ENCODE results near the gene DIAPH2. TPM values are rescaled to one million over a fixed set of nuclear protein-coding genes. Genes with fewer than 3 reads are reported as not detected.

The DIAPH2 gene
- total and polyA plus RNA-seq, 7 donors, result 2.6 to 19.2 (median 11.5) TPM

GRCh38 chrX:96683997-96684338 is 674 bp upstream of the DIAPH2 start:
- no peak for TF ChIP-seq CTCF (IDR thresholded peaks at IDR 0.05)
- peak overlapping the region; percentile 86 for H3K27ac ChIP-seq
- WGBS, 3 donors, result 28 to 37% (median 29%) methylated on average over 8 of the region's 8 CpGs
- H3K4me1 ChIP-seq, result no peaks in the 10 kb centered on the region
- H3K4me3 ChIP-seq, result peak overlapping the region; percentile 73
- no peaks in the 10 kb centered on the region for H3K36me3 ChIP-seq (ENCODE audit: insufficient read depth in 1 of 2, low read depth in 1 of 2)
- H3K27me3 ChIP-seq (ENCODE audit: insufficient read depth in 3 of 3, low read length in 2 of 3), result peaks cover 0 to 42% (median 0%) of the 10 kb centered on the region in 3 donors
- ATAC-seq (no peak), DNase-seq (no peak)
- H3K9me3 ChIP-seq, result no peaks in the 10 kb centered on the region
- intact Hi-C loops (cut with DNase I), result loop anchor here in 1 of 2 donors (5.0 kb wide), 1 partner anchor 127 kb away; no protein-coding TSS in a partner anchor

DNA sequence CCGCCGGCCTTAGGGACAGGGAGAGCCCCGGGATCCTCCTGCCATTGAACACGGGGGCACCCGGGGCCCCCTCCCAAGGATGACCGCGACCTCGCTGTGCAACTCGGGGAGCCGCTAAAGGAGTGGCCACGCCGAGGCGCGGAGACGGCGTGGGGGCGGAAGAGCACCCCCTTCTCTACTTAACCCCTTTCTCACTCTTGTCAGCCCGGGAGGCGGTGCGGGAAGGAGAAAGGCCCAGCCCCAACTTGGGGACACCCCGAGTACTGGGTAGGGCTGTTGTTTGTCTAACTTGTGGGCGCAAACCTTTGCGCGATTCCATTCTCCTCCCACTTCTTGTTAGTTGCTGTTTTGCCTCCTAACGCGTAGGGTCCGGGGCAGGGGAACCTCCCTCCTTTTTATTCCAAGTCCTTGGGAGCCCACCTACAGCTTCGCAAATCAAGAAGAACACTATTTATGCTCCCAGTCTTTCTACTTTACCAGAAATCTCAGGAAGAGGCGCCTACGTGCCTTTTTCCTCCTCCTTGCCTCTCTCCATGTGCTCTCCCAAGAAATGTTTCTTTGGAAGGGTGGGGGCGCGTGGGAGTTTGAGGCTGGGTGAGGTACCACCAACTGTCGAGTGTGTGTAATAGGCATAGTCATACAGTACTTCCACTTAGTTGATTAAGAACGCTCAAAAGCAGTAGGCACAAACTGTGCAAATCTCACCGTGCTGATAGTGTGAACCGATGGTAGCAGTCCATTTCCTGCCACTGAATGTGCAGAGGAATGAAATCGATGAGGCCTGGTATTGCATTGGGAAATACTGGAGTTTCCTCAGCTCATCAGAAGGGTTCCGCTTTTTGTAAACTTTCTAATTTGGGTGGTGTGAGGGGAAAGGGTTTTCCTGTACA is 813 bp downstream of the DIAPH2 start:
- peaks cover 0 to 42% (median 0%) of the 10 kb centered on the region in 3 donors for H3K27me3 ChIP-seq (ENCODE audit: insufficient read depth in 3 of 3, low read length in 2 of 3)
- intact Hi-C loops (cut with DNase I), result no loop called here
- ATAC-seq (peak; percentile 62 to 71 (median 66)), DNase-seq (peak; percentile 37 to 63)
- no peak for TF ChIP-seq CTCF (IDR thresholded peaks at IDR 0.05)
- no peaks in the 10 kb centered on the region for H3K4me1 ChIP-seq
- 1 to 10% (median 3%) methylated on average over 26 to 38 of the region's 38 CpGs for WGBS, 3 donors
- no peaks in the 10 kb centered on the region for H3K9me3 ChIP-seq
- H3K4me3 ChIP-seq, result peak overlapping the region; percentile 73
- H3K27ac ChIP-seq, result peak overlapping the region; percentile 86
- H3K36me3 ChIP-seq (ENCODE audit: insufficient read depth in 1 of 2, low read depth in 1 of 2), result no peaks in the 10 kb centered on the region

DNA sequence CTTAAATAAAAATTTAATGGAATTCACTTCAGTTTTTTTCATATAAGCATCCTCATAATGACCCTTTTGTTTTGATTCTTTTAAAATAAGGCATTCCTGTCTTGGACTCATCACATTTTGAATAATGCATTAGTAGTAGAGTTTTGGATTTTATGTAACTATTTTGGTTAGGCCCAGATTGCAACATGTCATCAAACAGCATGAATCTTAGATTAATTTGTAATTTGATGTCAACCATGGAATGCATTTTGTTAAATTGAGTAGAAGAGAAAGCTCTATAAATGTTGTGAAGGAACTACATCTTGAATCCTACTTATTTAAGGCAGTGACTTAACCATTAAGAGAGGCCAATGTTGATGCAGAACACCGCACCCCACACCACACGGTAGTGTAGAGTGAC is 3.1 kb downstream of the DIAPH2 start:
- peaks cover 0 to 39% (median 0%) of the 10 kb centered on the region in 3 donors for H3K27me3 ChIP-seq (ENCODE audit: insufficient read depth in 3 of 3, low read length in 2 of 3)
- intact Hi-C loops (cut with DNase I), result no loop called here
- no peak for TF ChIP-seq CTCF (IDR thresholded peaks at IDR 0.05)

GRCh38 chrX:96688789-96689188 is 4.1 kb downstream of the DIAPH2 start:
- DNase-seq (no peak), ATAC-seq (no peak)
- Histone ChIP-seq H3K4me3 (no peak overlapping the region), H3K4me1 (peaks cover 6% of the 10 kb centered on the region), H3K9me3 (no peaks in the 10 kb centered on the region), H3K36me3 (ENCODE audit: insufficient read depth in 1 of 2, low read depth in 1 of 2) (no peaks in the 10 kb centered on the region), H3K27me3 (ENCODE audit: insufficient read depth in 3 of 3, low read length in 2 of 3) (peaks cover 0 to 32% (median 0%) of the 10 kb centered on the region in 3 donors), H3K27ac (no peak overlapping the region)
- WGBS, 3 donors, result 45 to 94% (median 60%) methylated on average over 4 of the region's 4 CpGs
- TF ChIP-seq CTCF (IDR thresholded peaks at IDR 0.05), result no peak
- intact Hi-C loops (cut with DNase I), result no loop called here

More for the DNA sequence above, 3.1 kb downstream of the DIAPH2 start:
- no peak overlapping the region for H3K27ac ChIP-seq
- WGBS, 3 donors, result 71 to 94% (median 78%) methylated on average over 2 of the region's 2 CpGs
- no peaks in the 10 kb centered on the region for H3K9me3 ChIP-seq
- H3K4me3 ChIP-seq, result no peak overlapping the region
- no peak for ATAC-seq
- peaks cover 6% of the 10 kb centered on the region for H3K4me1 ChIP-seq
- H3K36me3 ChIP-seq (ENCODE audit: insufficient read depth in 1 of 2, low read depth in 1 of 2), result no peaks in the 10 kb centered on the region
- DNase-seq, result no peak

Measured in psoas muscle (tissue), 8 donors.